Activated CD4-positive, alpha-beta T cell treated with anti-CD3 and anti-CD28 coated beads for 36 hours (primary cell): ENCODE results near the gene FBXO9. TPM values are rescaled to one million over a fixed set of nuclear protein-coding genes. Genes with fewer than 3 reads are reported as not detected.

Experiments used
- ATAC-seq: fragments of 200-7000 bp; cut with Tn5 transposase; one replicate; pipeline ENCODE4 v1.10.0; 2021; ENCODE audit warnings: mild to moderate bottlenecking, moderate library complexity
- CTCF ChIA-PET: fragments of 350-600 bp; sonication (Branson Sonifier 250); formaldehyde crosslinking; loops from one replicate; lab custom pipeline; 2021; ENCODE audit warnings: antibody characterized with exemption; lab: Charles Lee
- POLR2A ChIA-PET: fragments of 350-600 bp; sonication (Branson Sonifier 250); formaldehyde crosslinking; loops from one replicate; lab custom pipeline; 2021; ENCODE audit warnings: antibody characterized with exemption, inconsistent platforms; lab: Charles Lee
- DNase-seq: peaks from one replicate; pipeline ENCODE4 v3.0.0-alpha.2; 2020
- H3K27ac Mint-ChIP-seq: one replicate; pipeline ENCODE4 v1.8.0; 2021; ENCODE audit warnings: mixed read lengths
- H3K27me3 Mint-ChIP-seq: one replicate; pipeline ENCODE4 v1.8.0; 2021; ENCODE audit warnings: mixed read lengths
- H3K36me3 Mint-ChIP-seq: one replicate; pipeline ENCODE4 v1.8.0; 2021; ENCODE audit warnings: low read depth, mixed read lengths
- H3K4me1 Mint-ChIP-seq: one replicate; pipeline ENCODE4 v1.8.0; 2021; ENCODE audit warnings: mixed read lengths
- H3K4me3 Mint-ChIP-seq: one replicate; pipeline ENCODE4 v1.8.0; 2021; ENCODE audit warnings: mild to moderate bottlenecking, moderate library complexity, mixed read lengths
- H3K9me3 Mint-ChIP-seq: one replicate; pipeline ENCODE4 v1.8.0; 2021; ENCODE audit warnings: low read depth, mixed read lengths
- intact Hi-C, 2 experiments: fragments of 100-400 bp; cut with DNase I in 1 of 2; cut with micrococcal nuclease in 1 of 2; formaldehyde crosslinking; loops; one replicate each; pipeline versions ENCODE4 v1.14.2 to v1.15.1; 2022 to 2024; cut with DNase I, micrococcal nuclease
- total RNA-seq, 2 experiments: library from RNA; stranded (reverse); gene quantifications; one replicate each; pipeline ENCODE4 v1.2.3, GENCODE V29; 2021

The FBXO9 gene
- total RNA-seq, 2 experiments from 2014 or later, result 51.2 to 58.7 TPM

DNA sequence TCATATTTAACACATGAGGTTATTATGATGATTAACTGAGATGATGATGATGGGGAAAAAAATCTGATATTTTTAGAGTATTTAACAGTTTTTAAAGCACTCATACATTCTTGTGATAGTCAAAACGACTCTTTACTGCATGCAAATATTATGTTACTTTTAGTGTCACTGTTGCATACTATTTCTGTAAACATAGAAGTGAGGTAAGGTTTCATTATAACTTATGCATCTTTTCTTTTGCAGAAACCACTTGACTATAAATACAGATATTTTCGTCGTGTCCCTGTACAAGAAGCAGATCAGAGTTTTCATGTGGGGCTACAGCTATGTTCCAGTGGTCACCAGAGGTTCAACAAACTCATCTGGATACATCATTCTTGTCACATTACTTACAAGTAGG lies 30.1 kb downstream of the FBXO9 start:
- DNase-seq, result no peak
- no peak overlapping the region for H3K27ac Mint-ChIP-seq
- H3K4me1 Mint-ChIP-seq, result no peaks in the 10 kb centered on the region
- ATAC-seq, result no peak
- no peaks in the 10 kb centered on the region for H3K27me3 Mint-ChIP-seq
- H3K9me3 Mint-ChIP-seq, result no peaks in the 10 kb centered on the region
- peaks cover 34% of the 10 kb centered on the region for H3K36me3 Mint-ChIP-seq
- intact Hi-C loops, result no loop called here
- ChIA-PET CTCF (interaction anchor here (1.0 to 1.5 kb wide), 2 partner anchors 18 to 624 kb away, joined by 3 to 5 read pairs; no protein-coding TSS in a partner anchor), POLR2A (no interaction called here)
- H3K4me3 Mint-ChIP-seq, result no peak overlapping the region

GRCh38 chr6:53095716-53096115 lies 30.5 kb downstream of the FBXO9 start:
- ATAC-seq (no peak), DNase-seq (no peak)
- POLR2A ChIA-PET, result no interaction called here
- Mint-ChIP-seq H3K27me3 (no peaks in the 10 kb centered on the region), H3K9me3 (no peaks in the 10 kb centered on the region), H3K4me3 (no peak overlapping the region), H3K36me3 (peaks cover 34% of the 10 kb centered on the region), H3K27ac (no peak overlapping the region), H3K4me1 (no peaks in the 10 kb centered on the region)
- intact Hi-C loops, result no loop called here
- CTCF ChIA-PET, result interaction anchor here (1.0 kb wide), 1 partner anchor 623 kb away, joined by 3 read pairs; no protein-coding TSS in a partner anchor

DNA sequence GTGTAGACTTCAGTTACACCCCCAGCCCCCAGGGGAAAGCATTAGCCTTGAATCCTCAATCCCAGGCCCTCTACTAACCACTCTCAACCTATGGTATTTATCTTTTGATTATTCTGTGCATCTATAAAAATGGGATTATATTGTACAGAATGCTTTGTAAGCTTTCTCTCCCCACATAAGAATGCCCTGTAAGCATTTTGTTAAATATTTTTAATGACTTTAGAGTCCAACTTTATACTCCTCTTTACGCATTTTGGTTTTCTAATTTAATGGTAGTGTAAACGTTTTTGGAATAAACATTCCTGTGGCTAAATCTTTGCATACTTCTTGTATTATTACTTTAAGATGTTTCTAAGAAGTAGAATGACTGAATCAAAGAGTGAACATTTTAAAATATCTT lies 35.4 kb downstream of the FBXO9 start:
- ATAC-seq (no peak), DNase-seq (no peak)
- intact Hi-C loops, result no loop called here
- ChIA-PET CTCF (no interaction called here), POLR2A (no interaction called here)
- peaks cover 29% of the 10 kb centered on the region for H3K36me3 Mint-ChIP-seq
- no peaks in the 10 kb centered on the region for H3K4me1 Mint-ChIP-seq
- no peak overlapping the region for H3K27ac Mint-ChIP-seq
- H3K27me3 Mint-ChIP-seq, result no peaks in the 10 kb centered on the region
- no peak overlapping the region for H3K4me3 Mint-ChIP-seq
- no peaks in the 10 kb centered on the region for H3K9me3 Mint-ChIP-seq

DNA sequence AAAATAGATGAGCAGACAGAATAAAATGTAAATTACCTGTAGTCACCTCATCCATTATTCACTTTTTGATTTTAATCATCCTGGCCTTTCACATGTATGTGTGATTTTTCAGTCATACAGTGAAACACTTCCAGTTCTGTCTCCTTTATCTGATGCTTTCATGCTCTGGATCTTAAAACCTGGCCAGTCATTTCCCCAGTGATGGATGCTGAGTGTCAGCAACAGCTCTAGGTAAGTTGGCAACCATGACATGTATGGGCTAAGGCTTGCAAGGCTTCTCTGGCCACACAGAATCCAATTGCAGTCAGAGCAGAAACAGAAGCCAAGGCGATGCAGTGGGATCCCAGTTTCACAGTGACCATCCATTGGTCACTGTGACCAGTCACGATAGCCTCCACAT lies 35.8 kb downstream of the FBXO9 start:
- peak; percentile 61 for ATAC-seq

GRCh38 chr6:53103993-53104675 lies 38.9 kb downstream of the FBXO9 start:
- no peaks in the 10 kb centered on the region for H3K27me3 Mint-ChIP-seq
- ChIA-PET POLR2A (no interaction called here), CTCF (interaction anchor here (0.7 kb wide), 1 partner anchor 10 kb away, joined by 4 read pairs; no protein-coding TSS in a partner anchor)
- DNase-seq (no peak), ATAC-seq (no peak)
- no peaks in the 10 kb centered on the region for H3K9me3 Mint-ChIP-seq
- intact Hi-C loops, result no loop called here
- H3K27ac Mint-ChIP-seq, result no peak overlapping the region
- no peak overlapping the region for H3K4me3 Mint-ChIP-seq
- peaks cover 11% of the 10 kb centered on the region for H3K36me3 Mint-ChIP-seq
- no peaks in the 10 kb centered on the region for H3K4me1 Mint-ChIP-seq

More for the DNA sequence above, 35.8 kb downstream of the FBXO9 start:
- Mint-ChIP-seq H3K9me3 (no peaks in the 10 kb centered on the region), H3K4me1 (no peaks in the 10 kb centered on the region), H3K36me3 (peaks cover 25% of the 10 kb centered on the region), H3K4me3 (no peak overlapping the region), H3K27me3 (no peaks in the 10 kb centered on the region), H3K27ac (peak overlapping the region; percentile 38)
- ChIA-PET CTCF (no interaction called here), POLR2A (no interaction called here)
- no peak for DNase-seq
- intact Hi-C loops, result no loop called here

- intact Hi-C loops, result no loop called here
- Mint-ChIP-seq H3K4me1 (no peaks in the 10 kb centered on the region), H3K4me3 (no peak overlapping the region), H3K36me3 (peaks cover 11% of the 10 kb centered on the region), H3K27me3 (no peaks in the 10 kb centered on the region), H3K9me3 (no peaks in the 10 kb centered on the region), H3K27ac (no peak overlapping the region)
- DNase-seq, result no peak
- CTCF ChIA-PET, result no interaction called here
- POLR2A ChIA-PET, result no interaction called here
- no peak for ATAC-seq
Observed at GRCh38 chr6:53104916-53105315, 39.7 kb downstream of the FBXO9 start.

DNA sequence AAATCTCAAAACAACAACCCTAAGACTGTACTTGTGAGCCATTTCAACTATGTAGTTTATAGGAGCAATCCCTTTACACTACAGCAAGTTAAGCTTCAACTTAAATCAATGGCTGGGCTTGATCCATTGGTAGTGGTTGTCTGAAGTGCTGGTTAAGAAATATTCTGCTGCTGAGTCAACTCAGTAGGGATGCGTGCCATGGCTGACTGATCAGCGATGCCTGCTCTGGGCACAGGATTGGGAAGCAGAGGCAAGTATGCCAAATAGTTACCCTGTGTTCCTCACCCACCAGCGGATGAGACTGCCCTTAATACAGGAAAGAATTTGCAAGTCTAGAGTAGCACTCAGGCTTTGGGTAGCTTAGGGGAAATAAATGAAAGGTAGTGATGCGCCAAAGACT lies 41.9 kb downstream of the FBXO9 start:
- intact Hi-C loops, result no loop called here
- Mint-ChIP-seq H3K27me3 (no peaks in the 10 kb centered on the region), H3K4me3 (no peak overlapping the region), H3K9me3 (no peaks in the 10 kb centered on the region), H3K4me1 (no peaks in the 10 kb centered on the region), H3K36me3 (peaks cover 4% of the 10 kb centered on the region), H3K27ac (no peak overlapping the region)
- ChIA-PET CTCF (interaction anchor here (1.4 kb wide), 1 partner anchor 18 kb away, joined by 3 read pairs; no protein-coding TSS in a partner anchor), POLR2A (no interaction called here)
- ATAC-seq, result no peak
- no peak for DNase-seq

GRCh38 chr6:53109612-53110011 lies 44.4 kb downstream of the FBXO9 start:
- DNase-seq (no peak), ATAC-seq (no peak)
- POLR2A ChIA-PET, result no interaction called here
- no peaks in the 10 kb centered on the region for H3K36me3 Mint-ChIP-seq
- intact Hi-C loops, result no loop called here
- no peak overlapping the region for H3K27ac Mint-ChIP-seq
- H3K4me3 Mint-ChIP-seq, result no peak overlapping the region
- no peaks in the 10 kb centered on the region for H3K27me3 Mint-ChIP-seq
- CTCF ChIA-PET, result no interaction called here
- H3K4me1 Mint-ChIP-seq, result peaks cover 4% of the 10 kb centered on the region
- no peaks in the 10 kb centered on the region for H3K9me3 Mint-ChIP-seq

GRCh38 chr6:53111865-53112264 lies 46.7 kb downstream of the FBXO9 start:
- intact Hi-C loops, result no loop called here
- Mint-ChIP-seq H3K27me3 (no peaks in the 10 kb centered on the region), H3K4me1 (peaks cover 4% of the 10 kb centered on the region), H3K36me3 (no peaks in the 10 kb centered on the region), H3K9me3 (no peaks in the 10 kb centered on the region), H3K4me3 (no peak overlapping the region), H3K27ac (no peak overlapping the region)
- DNase-seq (no peak), ATAC-seq (no peak)
- POLR2A ChIA-PET, result no interaction called here
- CTCF ChIA-PET, result interaction anchor here (0.6 to 0.7 kb wide), 2 partner anchors 59 to 382 kb away, joined by 3 read pairs; no protein-coding TSS in a partner anchor

GRCh38 chr6:53112404-53112803 lies 47.2 kb downstream of the FBXO9 start:
- ChIA-PET CTCF (interaction anchor here (0.6 to 0.7 kb wide), 2 partner anchors 59 to 381 kb away, joined by 3 read pairs; no protein-coding TSS in a partner anchor), POLR2A (no interaction called here)
- ATAC-seq (peak; percentile 36), DNase-seq (peak; percentile 6)
- no peaks in the 10 kb centered on the region for H3K27me3 Mint-ChIP-seq
- no peaks in the 10 kb centered on the region for H3K9me3 Mint-ChIP-seq
- H3K4me3 Mint-ChIP-seq, result no peak overlapping the region
- H3K27ac Mint-ChIP-seq, result no peak overlapping the region
- intact Hi-C loops, result no loop called here
- H3K36me3 Mint-ChIP-seq, result no peaks in the 10 kb centered on the region
- peaks cover 4% of the 10 kb centered on the region for H3K4me1 Mint-ChIP-seq

DNA sequence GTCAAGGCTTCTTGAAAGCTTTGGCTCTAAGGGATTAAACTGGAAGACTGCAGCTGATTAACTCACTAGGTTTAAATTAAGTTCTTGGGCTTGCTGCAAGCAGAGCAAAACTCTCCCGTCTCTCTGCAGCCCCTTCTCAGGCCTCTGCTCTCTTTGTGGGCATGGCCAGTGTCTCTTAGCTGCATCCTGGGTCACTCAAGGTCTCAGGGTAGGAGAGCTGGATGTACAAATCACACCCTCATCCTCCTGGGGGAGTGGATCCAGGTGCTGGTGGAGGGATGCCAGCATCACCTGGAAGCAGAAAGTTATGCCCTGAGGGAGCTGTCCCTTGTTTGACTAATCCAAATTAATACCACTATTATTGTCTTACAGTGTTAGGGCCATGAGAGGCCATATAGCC lies 47.7 kb downstream of the FBXO9 start:
- ChIA-PET CTCF (interaction anchor here (0.8 to 1.6 kb wide), 2 partner anchors 12 to 216 kb away, joined by 3 to 4 read pairs; no protein-coding TSS in a partner anchor), POLR2A (no interaction called here)
- Mint-ChIP-seq H3K27me3 (no peaks in the 10 kb centered on the region), H3K4me3 (no peak overlapping the region), H3K36me3 (no peaks in the 10 kb centered on the region), H3K27ac (no peak overlapping the region), H3K9me3 (no peaks in the 10 kb centered on the region), H3K4me1 (peaks cover 4% of the 10 kb centered on the region)
- intact Hi-C loops, result no loop called here
- ATAC-seq (no peak), DNase-seq (no peak)

DNA sequence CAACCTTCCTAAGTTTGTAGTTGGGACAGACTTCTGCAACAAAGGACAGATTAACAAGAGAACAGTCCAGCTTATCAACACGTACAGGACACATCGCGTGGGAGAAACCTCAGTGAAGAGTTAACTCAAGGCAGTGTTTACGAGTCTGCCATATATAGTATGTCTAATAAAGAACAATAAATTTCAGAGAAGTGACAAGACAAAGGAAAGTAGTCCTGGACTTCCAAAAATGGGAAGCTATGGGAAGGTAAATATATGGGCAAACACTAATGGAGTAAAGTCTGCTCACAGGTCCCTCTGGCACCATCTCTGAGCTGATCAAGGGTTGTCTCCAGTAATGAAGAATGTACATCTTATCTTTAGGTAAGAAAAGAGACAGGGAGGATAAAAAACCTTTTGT lies 48.5 kb downstream of the FBXO9 start:
- Mint-ChIP-seq H3K27ac (no peak overlapping the region), H3K27me3 (no peaks in the 10 kb centered on the region), H3K36me3 (no peaks in the 10 kb centered on the region), H3K4me1 (peaks cover 4% of the 10 kb centered on the region), H3K4me3 (no peak overlapping the region), H3K9me3 (no peaks in the 10 kb centered on the region)
- intact Hi-C loops, result no loop called here
- CTCF ChIA-PET, result interaction anchor here (0.8 to 1.6 kb wide), 3 partner anchors 10 to 299 kb away, joined by 3 to 4 read pairs (median 4); no protein-coding TSS in a partner anchor
- ATAC-seq (no peak), DNase-seq (no peak)
- POLR2A ChIA-PET, result no interaction called here
